Fibroblast of lung (primary cell): Measurements from ENCODE around the gene DNAJB1.

Experiments used
- CTCF ChIP-seq, 2 donors: IDR thresholded peaks in 1 of 2; conservative IDR thresholded peaks in 1 of 2; 1 replicate in 1 of 2; 2 replicates in 1 of 2; pipeline ENCODE4 v1.5.1; 2011 to 2012; ENCODE audit warnings: low read length in 2 of 2, control low read depth in 1 of 2, inconsistent platforms in 1 of 2, low read depth in 1 of 2, mild to moderate bottlenecking in 1 of 2
- EZH2 ChIP-seq: IDR thresholded peaks from 2 replicates; pipeline ENCODE4 v1.5.1; 2012; ENCODE audit warnings: low read length, control low read depth, mild to moderate bottlenecking; ENCODE audit errors: missing control alignments

GRCh38 chr19:14495672-14496028 lies 22.5 kb downstream of the DNAJB1 start:
- no peak for TF ChIP-seq CTCF (conservative IDR thresholded peaks at IDR 0.05 in 1 of 2, IDR thresholded peaks at IDR 0.05 in 1 of 2; ENCODE audit: low read depth in 1 of 2, low read length in 2 of 2)
- no peak for TF ChIP-seq EZH2
